Measurements from ENCODE around the gene GRIPAP1. TPM values are rescaled to one million over a fixed set of nuclear protein-coding genes. Genes with fewer than 3 reads are reported as not detected.
A peak's percentile ranks its signal among the peaks of the same experiment; 100 is the strongest.

The GRIPAP1 gene
- total and polyA plus RNA-seq, 2 of the 13 experiments (the other 11 are each of a cell fraction or from before 2014, with no cell fraction given), result 16.1 to 22.6 TPM

- TF ChIP-seq ZBTB40 (IDR thresholded peaks at IDR 0.05) (no peak), ZBTB40 (CRISPR knock-in tag; IDR thresholded peaks at IDR 0.05) (no peak), SNAI1 (CRISPR knock-in tag; IDR thresholded peaks at IDR 0.05; ENCODE audit: borderline replicate concordance) (no peak), HOXA7 (CRISPR knock-in tag; IDR thresholded peaks at IDR 0.05) (no peak), MNT (IDR thresholded peaks at IDR 0.05) (no peak), ZNF546 (CRISPR knock-in tag; conservative IDR thresholded peaks at IDR 0.05) (no peak), TERF1 (CRISPR knock-in tag; IDR thresholded peaks at IDR 0.05) (no peak), FOXK1 (CRISPR knock-in tag; IDR thresholded peaks at IDR 0.05; ENCODE audit: borderline replicate concordance, low read depth) (no peak), THAP7 (CRISPR knock-in tag; IDR thresholded peaks at IDR 0.05) (no peak), ZSCAN31 (CRISPR knock-in tag; IDR thresholded peaks at IDR 0.05; ENCODE audit: low read depth) (no peak), NBN (conservative IDR thresholded peaks at IDR 0.05) (no peak), STAT5B (CRISPR knock-in tag; IDR thresholded peaks at IDR 0.05) (no peak), HNF4A (CRISPR knock-in tag; IDR thresholded peaks at IDR 0.05) (peak; percentile 61), TCF7 (IDR thresholded peaks at IDR 0.05; ENCODE audit: low read depth) (no peak), THRA (CRISPR knock-in tag; IDR thresholded peaks at IDR 0.05; ENCODE audit: borderline replicate concordance) (no peak), HOXD1 (CRISPR knock-in tag; IDR thresholded peaks at IDR 0.05) (no peak), NR2F2 (IDR thresholded peaks at IDR 0.05; ENCODE audit: borderline replicate concordance, low read depth) (peak; percentile 42; the same call in 1 of the 2 replicates)
Measured at GRCh38 chrX:49019599-49020249, 17.7 kb upstream of the GRIPAP1 start (continued).
